ENCODE data around the gene GALNT13.

GRCh38 chr2:154368153-154368552, 496.4 kb downstream of the GALNT13 start:
- TF ChIP-seq CTCF (IDR thresholded peaks at IDR 0.05) (no peak), ZFX (IDR thresholded peaks at IDR 0.05; ENCODE audit: borderline replicate concordance) (no peak)
